KG1 (cell line): ENCODE results near the gene TSC22D3.
"Not testable (repeated sequence)": the region's sequence is repeated elsewhere in the genome, so short reads cannot be mapped to it uniquely, and the experiment has no call there.

Experiments used
- DNase-seq: peaks from one replicate; lab custom pipeline; 2025; lab: John Stamatoyannopoulos, UW

Gene TSC22D3

GRCh38 chrX:107775734-107776511 lies at the start of gene TSC22D3:
TSC22D3 (minus strand) TSS chrX:107775787; CDS start chrX:107775419, 368 bp downstream.
- DNase-seq: no peak

- no peak for DNase-seq
These were observed 47.9 kb upstream of the TSC22D3 start for GRCh38 chrX:107823456-107823855.

GRCh38 chrX:107823042-107823441 lies 47.5 kb upstream of the TSC22D3 start:
- DNase-seq: no peak

GRCh38 chrX:107818900-107819521 lies 43.4 kb upstream of the TSC22D3 start:
- DNase-seq: no peak

- DNase-seq: not testable (repeated sequence)
These were observed 34.5 kb upstream of the TSC22D3 start for GRCh38 chrX:107810053-107810452.

GRCh38 chrX:107805179-107805578 lies 29.6 kb upstream of the TSC22D3 start:
- DNase-seq: no peak

DNA sequence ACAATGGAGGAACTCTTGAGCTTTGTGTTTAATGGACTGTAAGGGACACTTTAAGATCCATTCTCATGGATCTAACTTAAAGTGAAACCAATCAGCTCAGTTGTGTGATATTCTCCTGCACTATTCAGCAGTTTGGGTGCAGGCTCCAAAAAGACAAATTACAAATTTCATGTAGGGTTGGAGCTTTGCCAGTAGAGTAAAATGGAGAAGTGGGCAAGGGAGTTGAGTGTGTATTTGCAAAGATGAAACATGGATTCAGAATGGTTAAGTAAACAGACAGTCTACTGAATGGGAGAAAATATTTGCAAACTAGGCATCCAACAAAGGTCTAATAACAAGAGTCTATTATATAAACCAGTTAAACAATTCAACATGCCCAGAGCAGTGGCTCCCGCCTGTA lies 28.8 kb upstream of the TSC22D3 start:
- DNase-seq: no peak

GRCh38 chrX:107787827-107788226 lies 12.2 kb upstream of the TSC22D3 start:
- no peak for DNase-seq

DNA sequence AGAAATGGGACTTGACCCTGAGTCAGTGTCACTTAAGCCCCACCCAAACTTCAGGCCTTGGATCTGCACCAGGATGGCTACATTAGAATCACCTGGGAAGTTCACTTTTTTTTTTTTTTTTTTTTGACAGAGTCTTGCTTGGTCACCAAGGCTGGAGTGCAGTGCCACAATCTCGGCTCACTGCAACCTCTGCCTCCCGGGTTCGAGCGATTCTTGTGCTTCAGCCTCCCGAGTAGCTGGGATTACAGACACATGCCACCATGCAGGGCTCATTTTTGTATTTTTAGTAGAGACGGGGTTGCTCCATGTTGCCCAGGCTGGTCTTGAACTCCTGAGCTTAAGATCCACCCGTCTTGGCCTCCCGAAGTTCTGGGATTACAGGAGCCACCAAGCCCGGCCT lies 4.9 kb upstream of the TSC22D3 start:
- DNase-seq: no peak

DNA sequence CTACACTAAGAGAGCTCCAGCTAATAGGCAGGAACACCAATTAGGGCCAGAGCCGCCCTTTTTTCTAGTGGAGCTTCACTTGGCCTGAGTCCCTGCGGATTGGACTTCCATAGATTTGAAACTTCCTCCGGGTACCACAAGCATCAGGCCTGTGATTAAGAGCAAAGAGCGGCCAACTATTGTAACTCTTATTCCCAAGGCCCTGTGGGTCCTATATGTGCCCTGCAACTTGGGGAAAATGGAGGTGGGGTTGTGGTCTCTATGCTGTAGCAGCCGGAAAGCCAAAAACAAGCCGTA lies 1.9 kb upstream of the TSC22D3 start, which contains the start of gene NCBP2L:
NCBP2L (plus strand) TSS at position 198 of the 297 bp plus-strand sequence. CDS start 16,488 bp downstream, outside the sequence.
- DNase-seq: no peak

- peak; percentile 34 for DNase-seq
These were observed 1.3 kb upstream of the TSC22D3 start for GRCh38 chrX:107776649-107777535.

- no peak for DNase-seq
These were observed 420 bp downstream of the TSC22D3 start for GRCh38 chrX:107775000-107775733.

DNA sequence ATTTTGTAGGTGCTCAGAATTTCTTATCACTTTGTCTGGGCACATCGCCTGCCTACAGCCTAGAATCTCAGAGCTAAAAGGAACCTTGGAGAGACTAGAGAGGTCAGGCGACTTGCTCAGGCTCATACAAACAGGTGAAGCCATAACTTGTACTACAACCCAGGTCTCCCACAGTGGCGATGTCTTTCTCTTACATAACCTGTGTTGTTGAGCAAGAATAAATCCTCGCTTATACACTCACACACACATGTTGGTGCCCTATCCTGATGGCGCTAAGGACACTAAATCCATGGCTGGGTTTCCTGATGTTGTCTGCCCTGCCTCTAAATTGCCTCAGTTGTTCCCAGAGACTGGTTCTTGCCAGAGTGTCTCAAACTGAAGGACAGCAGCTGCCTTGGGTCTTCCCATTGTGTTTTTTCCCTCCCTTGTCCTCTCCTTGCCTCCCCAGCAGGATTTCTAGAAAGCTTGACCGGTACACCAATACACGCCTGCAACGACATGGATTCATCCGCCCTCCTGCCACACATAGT lies 1.6 kb downstream of the TSC22D3 start:
- no peak for DNase-seq

DNA sequence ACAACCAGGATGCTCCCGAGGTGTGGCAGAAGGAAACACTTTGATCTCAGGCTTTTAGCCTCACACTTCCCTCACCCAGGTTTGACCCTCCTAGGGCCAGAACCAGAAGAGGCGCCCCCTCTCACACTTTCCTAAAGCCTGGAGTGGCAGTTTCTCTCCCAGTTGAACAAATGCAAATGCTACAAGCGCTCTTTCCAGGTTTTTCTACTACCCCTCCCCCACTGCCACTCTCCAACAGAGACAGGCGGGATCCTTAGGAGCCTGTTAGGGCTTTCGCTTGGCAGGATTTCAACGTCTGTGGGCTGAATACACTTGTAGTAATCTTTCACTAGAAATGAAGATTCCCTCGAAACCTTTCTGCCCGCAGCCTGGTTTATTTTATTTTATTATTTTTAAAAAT lies 2.4 kb downstream of the TSC22D3 start:
- DNase-seq: no peak

DNA sequence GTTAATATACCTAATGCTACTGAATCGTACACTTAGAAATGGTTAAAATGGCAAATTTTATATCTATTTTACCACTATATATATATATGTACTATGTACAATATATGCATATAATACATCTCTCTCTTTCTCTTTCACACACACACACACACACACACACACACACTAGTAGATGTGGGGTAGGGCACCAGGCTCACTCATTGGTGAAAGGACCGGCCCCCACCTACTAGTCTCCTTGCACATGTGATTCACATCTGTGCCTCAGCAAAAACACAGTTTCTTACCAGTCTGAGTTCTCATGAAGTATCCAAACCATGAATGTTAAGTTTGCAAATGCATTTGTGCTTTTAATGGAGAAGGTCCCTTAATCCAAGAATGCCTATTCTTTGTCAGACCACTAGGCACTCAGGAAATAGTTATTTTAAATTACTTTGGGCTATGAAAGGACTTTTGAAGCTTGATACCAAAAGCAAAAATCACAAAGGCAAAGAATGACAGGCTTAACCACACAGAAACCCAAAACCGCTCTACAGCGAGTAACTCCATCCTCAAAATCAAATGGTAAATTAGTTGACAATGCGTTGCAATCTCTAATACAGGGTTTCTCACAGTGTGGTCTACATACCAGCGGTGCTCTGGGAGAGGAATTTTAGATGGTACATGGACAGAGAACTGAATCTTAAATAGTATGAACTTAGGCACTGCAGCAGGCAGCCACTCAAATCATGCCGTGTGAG lies 5.8 kb downstream of the TSC22D3 start:
- DNase-seq: no peak

DNA sequence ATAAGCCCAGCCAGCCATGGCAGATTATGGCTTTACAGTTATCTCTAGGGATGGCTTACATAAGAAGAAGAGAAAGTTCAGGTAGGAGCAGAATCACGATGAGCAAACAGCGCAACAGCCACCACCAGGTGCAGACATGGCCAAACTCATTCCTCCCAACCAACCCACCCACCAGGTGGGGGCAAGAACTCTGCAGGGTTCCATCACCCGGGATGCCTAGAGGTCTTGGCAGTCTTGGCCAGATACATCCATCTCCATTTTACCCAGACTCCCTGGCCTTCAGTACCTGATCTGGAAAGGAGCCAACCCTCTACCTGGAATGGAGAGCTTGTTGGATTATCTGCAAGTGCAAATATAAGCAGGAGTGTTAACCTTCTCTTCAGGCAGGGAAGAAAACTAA lies 7.5 kb downstream of the TSC22D3 start:
- DNase-seq: no peak

- no peak for DNase-seq
These were observed 9.0 kb downstream of the TSC22D3 start for GRCh38 chrX:107766470-107767150.

DNA sequence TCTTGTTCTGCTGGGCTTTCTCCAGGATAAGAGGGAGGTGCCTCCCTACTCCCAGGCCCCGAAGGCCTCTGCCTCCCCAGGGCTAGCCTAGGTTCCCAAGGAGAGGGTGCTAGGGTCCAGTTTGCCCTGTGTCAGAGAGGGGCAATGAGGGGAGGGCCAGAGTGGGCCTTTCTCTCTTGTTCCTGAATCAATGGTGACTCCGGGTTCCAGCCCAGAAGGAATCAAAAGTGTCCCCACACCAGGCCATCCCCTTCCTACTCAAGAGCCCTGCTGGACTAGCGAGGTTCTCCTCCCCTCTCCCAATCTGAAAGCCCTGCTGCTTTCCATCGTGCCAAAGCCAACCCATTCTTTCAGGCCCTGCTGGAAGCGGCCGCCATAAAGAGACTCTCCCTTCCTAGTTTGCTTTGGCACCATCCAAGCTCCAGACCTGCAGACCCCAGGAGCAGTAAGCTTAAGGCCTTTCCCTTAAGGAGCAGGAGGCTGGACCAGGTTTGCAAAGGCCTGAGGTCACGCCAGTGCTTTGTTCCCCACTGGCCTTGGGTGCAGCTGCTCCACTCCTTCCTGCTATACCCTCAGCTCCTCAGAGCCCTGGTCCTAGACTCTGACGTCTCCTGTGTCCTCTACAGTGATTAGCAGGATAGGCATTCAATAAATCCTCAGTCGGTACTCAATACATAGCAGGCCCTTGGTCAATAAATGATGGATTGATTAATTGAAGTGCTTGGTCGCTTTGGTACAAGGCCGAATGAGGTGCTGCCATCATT lies 10.6 kb downstream of the TSC22D3 start:
- no peak for DNase-seq

DNA sequence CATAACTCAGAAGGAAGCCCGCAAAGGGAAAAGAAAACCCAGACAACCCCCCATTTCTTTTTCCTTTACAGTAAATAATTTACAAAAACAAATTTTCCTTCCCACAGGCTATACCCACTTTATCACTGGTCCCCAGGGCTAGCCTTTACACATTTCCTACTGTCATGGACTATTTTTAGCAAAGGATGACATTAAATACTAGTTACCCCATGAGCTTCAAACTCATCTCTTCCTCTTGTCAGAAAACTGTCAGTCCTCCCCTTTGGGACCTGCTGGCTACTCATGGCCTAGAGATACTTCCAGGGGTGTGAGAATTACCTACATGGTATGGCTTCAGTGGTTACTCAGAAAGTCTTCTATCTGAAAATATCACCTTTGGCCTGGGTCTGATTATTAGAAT lies 11.9 kb downstream of the TSC22D3 start:
- DNase-seq: no peak
